NCI-H1048 (cell line): ENCODE data around the gene ZFAND2B.

Source experiments
- DNase-seq: peaks from one replicate; lab custom pipeline; 2025; lab: John Stamatoyannopoulos, UW

Gene ZFAND2B

GRCh38 chr2:219206328-219207133 lies at the start of gene ZFAND2B:
TSS of gene ZFAND2B (plus strand) at chr2:219206782. CDS start at chr2:219206988, 206 bp downstream.
- DNase-seq: peak; percentile 78

GRCh38 chr2:219157396-219157795 lies 49.2 kb upstream of the ZFAND2B start:
- no peak for DNase-seq

- no peak for DNase-seq
Observed at GRCh38 chr2:219158025-219158424, 48.6 kb upstream of the ZFAND2B start.

GRCh38 chr2:219158586-219158985 lies 48.0 kb upstream of the ZFAND2B start:
- no peak for DNase-seq

- DNase-seq: no peak
Observed at GRCh38 chr2:219159771-219160185, 46.8 kb upstream of the ZFAND2B start.

- DNase-seq: peak; percentile 67
Observed at GRCh38 chr2:219160186-219161017, 46.2 kb upstream of the ZFAND2B start, which contains the start of gene NHEJ1. TSS of gene NHEJ1 (minus strand) at chr2:219160815. CDS start at chr2:219158362, 2,453 bp downstream.

- no peak for DNase-seq
Observed at GRCh38 chr2:219161097-219161496, 45.5 kb upstream of the ZFAND2B start.

- no peak for DNase-seq
Observed at GRCh38 chr2:219163156-219163555, 43.4 kb upstream of the ZFAND2B start.

- no peak for DNase-seq
Observed at GRCh38 chr2:219165058-219165911, 41.3 kb upstream of the ZFAND2B start.

- no peak for DNase-seq
Observed at GRCh38 chr2:219167997-219168396, 38.6 kb upstream of the ZFAND2B start.

GRCh38 chr2:219168526-219168925 lies 38.1 kb upstream of the ZFAND2B start:
- DNase-seq: no peak

- DNase-seq: no peak
Observed at GRCh38 chr2:219168932-219169331, 37.6 kb upstream of the ZFAND2B start.

- DNase-seq: no peak
Observed at GRCh38 chr2:219169930-219170654, 36.5 kb upstream of the ZFAND2B start, which contains the start of gene SLC23A3. TSS of gene SLC23A3 (minus strand) at chr2:219170029. CDS start at chr2:219169984, 45 bp downstream.

GRCh38 chr2:219171231-219171651 lies 35.3 kb upstream of the ZFAND2B start:
- no peak for DNase-seq

- DNase-seq: no peak
Observed at GRCh38 chr2:219172231-219173154, 34.1 kb upstream of the ZFAND2B start.

- DNase-seq: no peak
Observed at GRCh38 chr2:219173176-219173575, 33.4 kb upstream of the ZFAND2B start.

- no peak for DNase-seq
Observed at GRCh38 chr2:219174146-219174545, 32.4 kb upstream of the ZFAND2B start.

- no peak for DNase-seq
Observed at GRCh38 chr2:219174801-219175200, 31.8 kb upstream of the ZFAND2B start.

- DNase-seq: no peak
Observed at GRCh38 chr2:219175486-219175885, 31.1 kb upstream of the ZFAND2B start.
